CD14-positive monocyte (primary cell): Measurements from ENCODE around the gene DTYMK. TPM values are rescaled to one million over a fixed set of nuclear protein-coding genes. Genes with fewer than 3 reads are reported as not detected.

ENCODE experiments used
- DNase-seq, 3 donors: peaks; one replicate each; pipeline ENCODE4 v3.0.0-alpha.2; 2011 to 2022
- H2AFZ ChIP-seq: 2 replicates; pipeline ENCODE4 v1.6.0; 2012; ENCODE audit warnings: mild to moderate bottlenecking, low read depth, low read length, inconsistent platforms; ENCODE audit not compliant: insufficient read depth, poor library complexity, severe bottlenecking
- H3K27ac ChIP-seq, 2 donors: 1 replicate in 1 of 2; 2 replicates in 1 of 2; pipeline ENCODE4 v1.5.1; 2012 to 2013; ENCODE audit warnings: low read length in 2 of 2, control low read depth in 1 of 2, inconsistent platforms in 1 of 2, low read depth in 1 of 2, mild to moderate bottlenecking in 1 of 2
- H3K27me3 ChIP-seq, 2 donors: one replicate each; pipeline versions ENCODE4 v1.6.0 to v1.6.1; 2011 to 2013; ENCODE audit warnings: low read length in 2 of 2; ENCODE audit not compliant: control insufficient read depth in 2 of 2, insufficient read depth in 2 of 2
- H3K36me3 ChIP-seq, 2 donors: replicated peaks in 1 of 2; 1 replicate in 1 of 2; 2 replicates in 1 of 2; pipeline versions ENCODE4 v1.5.1 to v1.6.1; 2012 to 2013; ENCODE audit warnings: low read length in 2 of 2, control low read depth in 1 of 2, inconsistent platforms in 1 of 2, mild to moderate bottlenecking in 1 of 2; ENCODE audit not compliant: insufficient read depth in 2 of 2, control insufficient read depth in 1 of 2
- H3K4me1 ChIP-seq, 2 donors: 1 replicate in 1 of 2; 2 replicates in 1 of 2; pipeline versions ENCODE4 v1.5.1 to v1.6.1; 2012 to 2013; ENCODE audit warnings: low read length in 2 of 2, control low read depth in 1 of 2, inconsistent platforms in 1 of 2, mild to moderate bottlenecking in 1 of 2, moderate library complexity in 1 of 2; ENCODE audit not compliant: insufficient read depth in 2 of 2, control insufficient read depth in 1 of 2
- H3K4me2 ChIP-seq: replicated peaks from 2 replicates; pipeline ENCODE3; 2012; ENCODE audit warnings: low read length, moderate library complexity, mild to moderate bottlenecking; ENCODE audit not compliant: poor library complexity, severe bottlenecking; ENCODE audit errors: extremely low read depth
- H3K4me3 ChIP-seq, 3 experiments: fragments of 200-600 bp in 1 of 3; sonication (generic) in 1 of 3; replicated peaks in 1 of 3; 1 replicate in 2 of 3; 2 replicates in 1 of 3; pipeline ENCODE4 v1.5.1; 2011 to 2013; ENCODE audit warnings: low read length in 3 of 3, mild to moderate bottlenecking in 3 of 3, control low read depth in 2 of 3, low read depth in 2 of 3, inconsistent platforms in 1 of 3, moderate library complexity in 1 of 3
- H3K79me2 ChIP-seq: 2 replicates; pipeline ENCODE4 v1.6.0; 2012; ENCODE audit warnings: mild to moderate bottlenecking, control low read depth, inconsistent platforms, low read length, moderate library complexity; ENCODE audit not compliant: insufficient read depth
- H3K9ac ChIP-seq: 2 replicates; pipeline ENCODE4 v1.6.0; 2017; ENCODE audit warnings: low read length, mild to moderate bottlenecking; ENCODE audit not compliant: insufficient read depth, poor library complexity, severe bottlenecking
- H3K9me3 ChIP-seq, 2 donors: replicated peaks in 1 of 2; 1 replicate in 1 of 2; 2 replicates in 1 of 2; pipeline versions ENCODE4 v1.5.1 to v1.6.1; 2012 to 2013; ENCODE audit warnings: low read length in 2 of 2, control low read depth in 1 of 2; ENCODE audit not compliant: control insufficient read depth in 1 of 2, insufficient read depth in 1 of 2
- H4K20me1 ChIP-seq: 2 replicates; pipeline ENCODE4 v1.6.0; 2012; ENCODE audit warnings: mild to moderate bottlenecking, low read length, control low read depth, moderate library complexity; ENCODE audit not compliant: insufficient read depth
- H3K27ac Mint-ChIP-seq, 7 donors: one replicate each; pipeline ENCODE4 v1.8.0; 2020; ENCODE audit warnings: mild to moderate bottlenecking in 7 of 7, mixed read lengths in 7 of 7, moderate library complexity in 6 of 7, inconsistent platforms in 2 of 7
- H3K27me3 Mint-ChIP-seq, 3 donors: one replicate each; pipeline ENCODE4 v1.8.0; 2021 to 2022; ENCODE audit warnings: low read depth in 3 of 3, mild to moderate bottlenecking in 3 of 3, mixed read lengths in 3 of 3, moderate library complexity in 3 of 3, inconsistent platforms in 1 of 3
- H3K36me3 Mint-ChIP-seq, 2 donors: one replicate each; pipeline ENCODE4 v1.8.0; 2020; ENCODE audit warnings: mixed read lengths in 2 of 2, inconsistent platforms in 1 of 2, mild to moderate bottlenecking in 1 of 2
- H3K4me1 Mint-ChIP-seq: one replicate; pipeline ENCODE4 v1.8.0; 2020; ENCODE audit warnings: mild to moderate bottlenecking, mixed read lengths
- H3K4me3 Mint-ChIP-seq, 2 donors: one replicate each; pipeline ENCODE4 v1.8.0; 2020; ENCODE audit warnings: mild to moderate bottlenecking in 2 of 2, mixed read lengths in 2 of 2, moderate library complexity in 1 of 2
- H3K9me3 Mint-ChIP-seq, 7 donors: one replicate each; pipeline ENCODE4 v1.8.0; 2020 to 2022; ENCODE audit warnings: mixed read lengths in 7 of 7, mild to moderate bottlenecking in 6 of 7, moderate library complexity in 6 of 7, inconsistent platforms in 2 of 7
- CTCF ChIP-seq: fragments of 200-600 bp; IDR thresholded peaks from one replicate; pipeline ENCODE4 v1.8.0; 2022; ENCODE audit warnings: antibody characterized with exemption, mild to moderate bottlenecking
- WGBS: methylation state at CpG from one replicate; pipeline ENCODE4 v1.1.5; 2013; ENCODE audit warnings: missing lambda C conversion rate; ENCODE audit not compliant: insufficient coverage; 5-methylcytosine and 5-hydroxymethylcytosine counted together
- intact Hi-C, 2 donors: fragments of 100-400 bp; cut with micrococcal nuclease; formaldehyde crosslinking; loops; one replicate each; pipeline versions ENCODE4 v1.15.0 to v1.15.1; 2023
- polyA plus RNA-seq, 3 donors: library from polyadenylated mRNA; depleted of rRNA in 1 of 3; unstranded in 2 of 3; stranded (reverse) in 1 of 3; fragments of 300-500 nt in 2 of 3; fragments of >200 nt in 1 of 3; fragmentation: Illumina TruSeq in 2 of 3; gene quantifications; 1 replicate in 2 of 3; 2 replicates in 1 of 3; pipeline ENCODE4 v1.2.3, GENCODE V29; 2012 to 2021

The DTYMK gene
- polyA plus RNA-seq, 3 donors: 13.0 to 23.5 (median 18.7) TPM

GRCh38 chr2:241730671-241731293 lies 44.2 kb upstream of the DTYMK start:
- TF ChIP-seq CTCF: no peak
- Histone ChIP-seq H3K9ac (no peak overlapping the region), H3K4me2 (peak overlapping the region; percentile 44)

GRCh38 chr2:241729868-241730267 lies 43.3 kb upstream of the DTYMK start:
- Histone ChIP-seq H3K9ac (no peak overlapping the region), H3K27me3 (no peaks in the 10 kb centered on the region), H4K20me1 (no peaks in the 10 kb centered on the region), H3K9me3 (peaks cover 0 to 5% of the 10 kb centered on the region in 2 donors), H3K4me3 (no peak overlapping the region), H3K27ac (no peak overlapping the region), H2AFZ (no peak overlapping the region), H3K36me3 (no peaks in the 10 kb centered on the region), H3K79me2 (no peaks in the 10 kb centered on the region), H3K4me1 (peaks cover 12 to 23% of the 10 kb centered on the region in 2 donors), H3K4me2 (no peak overlapping the region)
- 84% methylated on average over 4 of the region's 6 CpGs for WGBS
- TF ChIP-seq CTCF: no peak
- Mint-ChIP-seq H3K36me3 (peaks cover 4 to 5% of the 10 kb centered on the region in 2 donors), H3K27me3 (peaks cover 0 to 5% (median 2%) of the 10 kb centered on the region in 3 donors), H3K9me3 (peaks cover under 1 to 9% (median 6%) of the 10 kb centered on the region in 7 donors), H3K4me3 (no peak overlapping the region), H3K27ac (no peak overlapping the region), H3K4me1 (peaks cover 23% of the 10 kb centered on the region)
- intact Hi-C loops: loop anchor here (10.0 kb wide), 4 partner anchors 45 to 735 kb away; partner anchors contain the start of genes DTYMK (in 2 of the 2), FARP2 (in 1 of the 2) and SNED1 (in 1 of the 2)
- DNase-seq: no peak

More at GRCh38 chr2:241730671-241731293, 44.2 kb upstream of the DTYMK start:
- Histone ChIP-seq H4K20me1 (no peaks in the 10 kb centered on the region), H3K79me2 (no peaks in the 10 kb centered on the region), H3K36me3 (no peaks in the 10 kb centered on the region), H2AFZ (peak overlapping the region; percentile 54), H3K27me3 (no peaks in the 10 kb centered on the region), H3K27ac (no peak overlapping the region), H3K4me3 (no peak overlapping the region), H3K9me3 (peaks cover 0 to 1% of the 10 kb centered on the region in 2 donors), H3K4me1 (peaks cover 18 to 32% of the 10 kb centered on the region in 2 donors)
- 63% methylated on average over 3 of the region's 12 CpGs for WGBS
- peaks cover 0 to 5% (median 2%) of the 10 kb centered on the region in 3 donors for H3K27me3 Mint-ChIP-seq
- H3K27ac Mint-ChIP-seq: peak overlapping the region in 3 of 7 donors; percentile 40 to 74 (median 65)
- H3K4me3 Mint-ChIP-seq: no peak overlapping the region
- H3K9me3 Mint-ChIP-seq: peaks cover 0 to 9% (median 6%) of the 10 kb centered on the region in 7 donors
- peaks cover 27% of the 10 kb centered on the region for H3K4me1 Mint-ChIP-seq
- intact Hi-C loops: loop anchor here (10.0 kb wide), 4 partner anchors 46 to 736 kb away; partner anchors contain the start of genes DTYMK (in 2 of the 2), FARP2 (in 1 of the 2) and SNED1 (in 1 of the 2)
- DNase-seq: peak in 1 of 3 donors; percentile 3
- H3K36me3 Mint-ChIP-seq: peaks cover under 1 to 1% of the 10 kb centered on the region in 2 donors
